HG02759 (cell line): ENCODE results near the gene PTPRS.
"Not testable (repeated sequence)": the region's sequence is repeated elsewhere in the genome, so short reads cannot be mapped to it uniquely, and the experiment has no call there.

Experiments
- ATAC-seq: cut with Tn5 transposase; IDR thresholded peaks from one replicate; pipeline ENCODE4 v1.9.1; 2021; ENCODE audit warnings: mild to moderate bottlenecking, moderate library complexity; ENCODE audit not compliant: unreplicated experiment

Gene PTPRS

GRCh38 chr19:5334366-5334739 is 6.3 kb downstream of the PTPRS start:
- ATAC-seq: no peak

- ATAC-seq: no peak
Measured at GRCh38 chr19:5333581-5334365, 6.8 kb downstream of the PTPRS start.

- ATAC-seq: no peak
Measured at GRCh38 chr19:5332501-5332900, 8.1 kb downstream of the PTPRS start.

GRCh38 chr19:5331790-5332189 is 8.8 kb downstream of the PTPRS start:
- ATAC-seq: no peak

- no peak for ATAC-seq
Measured at GRCh38 chr19:5330307-5330720, 10.3 kb downstream of the PTPRS start.

GRCh38 chr19:5329141-5329540 is 11.5 kb downstream of the PTPRS start:
- ATAC-seq: no peak

- ATAC-seq: not testable (repeated sequence)
Measured at GRCh38 chr19:5328407-5328806, 12.2 kb downstream of the PTPRS start.

GRCh38 chr19:5326986-5327623 is 13.5 kb downstream of the PTPRS start:
- no peak for ATAC-seq

GRCh38 chr19:5326545-5326944 is 14.1 kb downstream of the PTPRS start:
- ATAC-seq: no peak

GRCh38 chr19:5324947-5325346 is 15.7 kb downstream of the PTPRS start:
- no peak for ATAC-seq

- no peak for ATAC-seq
Measured at GRCh38 chr19:5323475-5323811, 17.2 kb downstream of the PTPRS start.

GRCh38 chr19:5321851-5322681 is 18.5 kb downstream of the PTPRS start:
- peak; percentile 74 for ATAC-seq

- no peak for ATAC-seq
Measured at GRCh38 chr19:5321066-5321642, 19.5 kb downstream of the PTPRS start.

- ATAC-seq: no peak
Measured at GRCh38 chr19:5319516-5319915, 21.1 kb downstream of the PTPRS start.

- no peak for ATAC-seq
Measured at GRCh38 chr19:5318306-5318705, 22.3 kb downstream of the PTPRS start.

GRCh38 chr19:5317321-5317720 is 23.3 kb downstream of the PTPRS start:
- no peak for ATAC-seq

GRCh38 chr19:5316138-5316537 is 24.5 kb downstream of the PTPRS start:
- no peak for ATAC-seq

- no peak for ATAC-seq
Measured at GRCh38 chr19:5314907-5315298, 25.7 kb downstream of the PTPRS start.

- ATAC-seq: no peak
Measured at GRCh38 chr19:5314012-5314906, 26.4 kb downstream of the PTPRS start.

GRCh38 chr19:5313307-5313706 is 27.3 kb downstream of the PTPRS start:
- ATAC-seq: no peak
